T47D (cell line): ENCODE measurements around the gene AHSA1.
A peak's percentile ranks its signal among the peaks of the same experiment; 100 is the strongest.
"Not testable (repeated sequence)": the region's sequence is repeated elsewhere in the genome, so short reads cannot be mapped to it uniquely, and the experiment has no call there.

ENCODE experiments used
- DNase-seq, 2 experiments: peaks; one replicate each; pipeline versions ENCODE4 v3.0.0 to v3.0.0-alpha.2; 2011 to 2012; ENCODE audit warnings: low read depth in 1 of 2, low spot score in 1 of 2
- JUND ChIP-seq: IDR thresholded peaks from 2 replicates; pipeline ENCODE4 v1.6.1; 2012; ENCODE audit warnings: low read depth
- in situ Hi-C: cut with HindIII; loops from 2 replicates; pipeline ENCODE4 v1.10.0; 2016; ENCODE audit warnings: low sequenced_read_pairs, low pct_unique_long_range_greater_than_20kb

AHSA1 gene

DNA sequence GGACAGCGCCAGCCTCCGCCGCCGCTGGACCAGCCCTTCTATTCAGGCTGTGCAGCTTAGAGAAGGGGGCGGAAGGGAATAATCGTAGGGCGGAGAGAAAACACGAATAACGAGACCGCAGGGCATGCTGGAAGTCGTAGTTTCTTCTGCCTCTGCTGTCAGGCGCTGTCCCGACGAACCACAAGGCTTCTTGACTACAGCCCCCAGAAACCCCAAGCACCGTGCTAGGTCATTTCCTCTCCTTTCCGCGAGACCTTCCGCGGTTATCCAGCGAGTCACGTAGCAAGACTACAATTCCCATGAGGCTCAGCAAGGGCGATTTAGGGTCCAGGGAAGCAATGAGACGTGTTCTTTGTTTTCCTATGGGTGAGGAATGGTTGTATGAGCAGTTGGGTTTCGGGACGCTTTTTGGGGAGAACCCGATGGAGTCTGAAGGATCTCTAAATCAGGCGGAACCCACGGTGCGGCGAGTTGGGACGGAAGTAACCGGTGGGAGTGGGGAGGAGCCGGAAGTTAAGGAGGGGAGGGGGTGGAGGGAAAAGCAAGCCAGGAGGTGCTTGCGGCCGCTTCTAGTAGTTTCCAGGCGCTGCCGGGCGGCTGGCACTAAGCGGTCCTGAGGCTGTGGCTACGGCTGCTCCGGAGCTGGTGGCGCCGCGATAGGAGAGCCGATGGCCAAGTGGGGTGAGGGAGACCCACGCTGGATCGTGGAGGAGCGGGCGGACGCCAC lies at the start of gene AHSA1, which contains the start of gene VIPAS39:
Gene AHSA1, plus strand, starts transcription at position 572 of the 727 bp plus-strand sequence. Its CDS starts 97 bp downstream, at position 669.
Gene VIPAS39, minus strand, starts transcription at position 80 of the 727 bp plus-strand sequence. CDS start 3,499 bp downstream, outside the sequence.
- DNase-seq: peak; percentile 86 to 100
- no peak for TF ChIP-seq JUND
- in situ Hi-C loops: no loop called here

DNA sequence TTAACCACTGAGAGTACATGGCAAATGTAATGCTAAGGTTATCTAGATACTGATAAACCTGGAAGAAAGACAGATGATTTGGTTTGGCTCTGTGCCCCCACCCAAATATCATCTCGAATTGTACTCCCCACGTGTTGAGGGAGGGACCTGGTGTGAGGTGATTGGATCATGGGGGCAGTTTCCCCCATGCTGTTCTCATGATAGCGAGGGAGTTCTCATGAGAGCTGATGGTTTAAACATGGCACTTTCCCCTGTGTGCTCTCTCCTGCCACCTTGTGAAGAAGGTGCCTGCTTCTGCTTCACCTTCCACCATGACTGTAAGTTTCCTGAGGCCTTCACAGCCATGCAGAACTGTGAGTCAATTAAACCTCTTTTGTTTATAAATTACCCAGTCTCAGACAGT lies 48.8 kb upstream of the AHSA1 start:
- in situ Hi-C loops: no loop called here
- TF ChIP-seq JUND: no peak
- peak in 1 of 2 experiments; percentile 41 for DNase-seq

GRCh38 chr14:77415403-77416030 lies 42.4 kb upstream of the AHSA1 start:
- DNase-seq, in situ Hi-C loops: not testable (repeated sequence)

DNA sequence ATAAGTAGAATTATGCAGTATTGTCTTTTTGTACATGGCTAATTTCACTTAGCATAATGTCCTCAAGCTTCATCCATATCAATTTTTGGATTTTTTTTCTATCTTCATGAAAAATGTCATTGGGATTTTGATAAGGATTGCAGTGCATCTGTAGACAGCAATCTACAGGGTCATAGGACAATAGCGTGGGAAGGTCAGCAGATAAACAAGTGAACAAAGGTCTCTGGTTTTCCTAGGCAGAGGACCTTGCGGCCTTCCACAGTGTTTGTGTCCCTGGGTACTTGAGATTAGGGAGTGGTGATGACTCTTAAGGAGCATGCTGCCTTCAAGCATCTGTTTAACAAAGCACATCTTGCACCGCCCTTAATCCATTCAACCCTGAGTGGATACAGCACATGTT lies 41.8 kb upstream of the AHSA1 start:
- in situ Hi-C loops, DNase-seq: not testable (repeated sequence)

- in situ Hi-C loops: no loop called here
- TF ChIP-seq JUND: no peak
- no peak for DNase-seq
Observed at GRCh38 chr14:77416836-77417235, 41.1 kb upstream of the AHSA1 start.

DNA sequence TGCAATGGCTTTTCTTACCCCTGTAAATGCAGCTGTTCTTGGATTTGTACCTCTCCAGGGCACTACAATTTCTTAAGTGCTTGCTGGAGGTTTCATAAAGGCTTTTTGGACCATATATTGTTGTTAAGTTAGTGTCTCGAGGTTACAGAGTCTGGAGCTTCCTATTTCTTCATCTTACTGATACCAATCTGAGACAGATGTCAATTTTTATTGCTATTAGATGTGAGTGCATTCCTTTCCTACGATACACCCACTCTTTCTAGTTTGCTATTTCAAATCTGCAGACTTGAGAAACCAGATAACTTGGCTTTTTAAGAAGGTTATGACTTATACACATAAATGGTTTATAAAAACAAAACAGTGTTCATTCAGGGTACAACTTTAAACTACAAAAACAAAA lies 36.7 kb upstream of the AHSA1 start:
- in situ Hi-C loops: no loop called here
- DNase-seq: no peak
- TF ChIP-seq JUND: no peak

GRCh38 chr14:77423423-77423822 lies 34.5 kb upstream of the AHSA1 start, which contains the start of gene NOXRED1:
NOXRED1 (minus strand) TSS chr14:77423523; CDS start chr14:77422889, 634 bp downstream.
- no peak for DNase-seq
- in situ Hi-C loops: no loop called here
- TF ChIP-seq JUND: no peak

DNA sequence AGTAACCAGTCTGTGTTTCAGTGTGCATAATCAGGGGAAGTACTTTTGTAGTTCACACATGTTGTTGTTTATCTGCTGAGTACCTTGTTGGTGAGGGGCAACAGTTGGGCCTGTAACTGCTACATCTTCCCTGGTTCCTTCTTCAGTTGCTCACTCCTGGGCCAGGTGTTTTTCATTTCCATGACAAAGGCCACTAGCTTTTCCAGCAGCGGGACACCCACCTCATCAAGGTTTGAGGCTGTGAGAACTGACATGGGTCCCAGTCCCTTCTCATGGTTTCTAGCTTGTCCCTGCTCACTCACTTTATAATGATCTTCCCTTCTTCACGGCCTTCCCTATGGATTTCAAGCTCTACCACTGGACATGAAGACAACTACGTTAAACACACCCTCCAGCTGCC lies 33.0 kb upstream of the AHSA1 start:
- DNase-seq: no peak
- TF ChIP-seq JUND: no peak
- in situ Hi-C loops: no loop called here

- in situ Hi-C loops: no loop called here
- no peak for TF ChIP-seq JUND
Observed at GRCh38 chr14:77426396-77426795, 31.5 kb upstream of the AHSA1 start.

DNA sequence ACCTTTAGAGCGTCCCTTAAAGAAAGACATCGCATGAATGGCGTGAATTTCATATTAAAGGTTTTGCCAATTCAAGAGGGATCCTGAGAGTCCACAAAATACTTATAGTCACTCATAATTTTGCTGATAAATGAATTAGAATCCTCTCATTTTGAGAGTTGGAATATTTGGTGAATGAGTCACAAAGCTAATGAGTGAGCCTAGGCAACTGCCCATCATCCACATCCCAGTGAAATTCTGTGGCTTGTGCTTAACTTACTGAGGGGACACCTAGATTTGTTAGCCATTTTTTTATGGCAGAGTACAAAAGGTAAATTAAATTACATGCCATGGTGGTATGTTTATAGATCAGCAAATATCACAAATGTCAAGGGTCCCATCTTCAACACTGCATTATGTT lies 21.9 kb upstream of the AHSA1 start:
- no peak for TF ChIP-seq JUND

More at GRCh38 chr14:77426396-77426795, 31.5 kb upstream of the AHSA1 start:
- no peak for DNase-seq

DNA sequence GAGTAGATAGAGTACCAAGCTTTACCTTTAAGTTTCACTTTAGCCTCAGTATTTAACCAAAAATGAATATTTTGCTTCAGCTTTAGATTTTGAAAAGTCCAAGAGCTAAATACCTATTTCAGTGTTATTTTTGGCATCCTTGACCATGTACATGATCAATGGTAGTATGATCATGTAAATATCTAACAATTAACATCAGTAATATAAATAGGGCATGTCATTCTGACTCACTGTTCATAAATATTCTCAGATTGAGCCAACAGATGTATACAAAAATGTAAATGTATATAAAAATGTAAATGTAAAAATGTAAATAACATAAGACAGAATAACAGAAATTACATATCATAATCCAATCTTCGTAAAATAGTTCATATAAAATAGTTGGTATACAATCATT lies 19.3 kb upstream of the AHSA1 start:
- TF ChIP-seq JUND: no peak
- no peak for DNase-seq
- in situ Hi-C loops: no loop called here

More for the DNA sequence above, 21.9 kb upstream of the AHSA1 start:
- in situ Hi-C loops: no loop called here
- DNase-seq: no peak

DNA sequence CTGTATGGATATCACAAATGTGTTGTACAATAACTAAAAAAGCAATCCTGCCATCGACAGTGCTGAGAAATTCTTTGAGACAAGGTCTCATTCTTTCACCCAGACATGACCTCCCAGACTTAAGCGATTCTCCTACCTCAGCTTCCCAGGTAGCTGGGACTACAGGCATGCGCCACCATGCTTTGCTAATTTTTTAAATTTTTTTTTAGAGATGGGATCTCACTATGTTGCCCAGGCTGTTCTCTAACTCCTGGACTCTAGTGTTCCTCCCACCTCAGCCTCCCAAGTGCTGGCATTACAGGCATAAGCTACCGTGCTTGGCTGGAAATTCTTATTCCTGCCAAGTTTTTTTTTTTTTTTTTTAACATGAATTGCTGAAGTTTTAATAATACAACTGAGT lies 18.0 kb upstream of the AHSA1 start:
- no peak for TF ChIP-seq JUND
- in situ Hi-C loops: no loop called here
- DNase-seq: no peak

DNA sequence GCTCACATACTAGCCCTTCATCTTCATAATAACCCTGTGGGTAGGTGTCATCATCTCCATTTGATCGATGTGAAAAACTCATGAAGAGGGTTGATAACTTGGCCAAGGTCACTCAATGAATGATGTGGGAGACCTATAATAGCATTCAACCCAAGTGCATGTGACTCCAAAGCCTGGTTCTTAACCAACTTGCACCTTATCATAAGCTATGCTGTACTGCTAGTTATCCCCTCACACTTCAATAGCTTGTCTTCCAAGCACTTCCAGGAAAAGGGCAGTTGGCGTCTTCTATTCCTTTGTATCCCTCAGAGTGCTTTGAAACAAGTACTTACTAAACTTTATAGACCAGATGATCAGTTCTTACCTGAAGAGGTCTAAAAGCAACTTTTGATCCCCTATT lies 15.7 kb upstream of the AHSA1 start:
- no peak for TF ChIP-seq JUND
- in situ Hi-C loops: no loop called here
- DNase-seq: no peak
